Transverse colon (tissue), 4 donors: Measurements from ENCODE around the gene EYS.

Source experiments
- EP300 ChIP-seq: sonication (generic); formaldehyde crosslinking; IDR thresholded peaks from one replicate; pipeline ENCODE4 v1.6.1; 2017; ENCODE audit warnings: antibody characterized with exemption, low read depth
- POLR2A ChIP-seq: fragments of 450-650 bp; IDR thresholded peaks from one replicate; pipeline ENCODE4 v1.6.1; 2016; ENCODE audit warnings: antibody characterized with exemption, mild to moderate bottlenecking, moderate library complexity
- POLR2AphosphoS5 ChIP-seq, 3 donors: sonication (generic); formaldehyde crosslinking; IDR thresholded peaks; one replicate each; pipeline ENCODE4 v1.6.1; 2016; ENCODE audit warnings: antibody characterized with exemption in 3 of 3
- TF ChIP-seq, protein P1 (sequence below), 5 experiments: fragments of 200-600 bp in 3 of 5; fragments of 450-650 bp in 2 of 5; sonication (generic) in 3 of 5; IDR thresholded peaks; 1 replicate in 2 of 5; 2 replicates in 3 of 5; pipeline ENCODE4 v1.5.1; 2016 to 2017; ENCODE audit warnings: antibody characterized with exemption in 5 of 5, inconsistent platforms in 3 of 5, mild to moderate bottlenecking in 2 of 5, moderate library complexity in 1 of 5

DNA sequence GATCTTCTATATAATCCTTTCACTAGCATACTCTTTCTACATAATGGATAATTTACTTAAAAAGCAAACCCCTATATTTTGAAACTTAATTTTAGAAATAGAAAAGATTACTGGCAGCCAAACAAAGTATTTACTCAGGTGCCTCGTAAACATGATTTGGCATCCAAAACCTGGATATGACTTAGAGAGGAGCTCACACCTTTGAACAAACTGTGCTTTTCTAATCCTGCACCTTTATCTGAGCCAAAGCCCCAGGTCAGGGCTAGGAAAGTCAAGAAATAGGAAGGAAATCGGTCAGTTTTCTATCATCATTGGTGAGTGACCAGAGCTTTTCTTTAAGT is 1900.5 kb downstream of the EYS start:
- no peak for TF ChIP-seq POLR2A
- TF ChIP-seq, protein P1, sequence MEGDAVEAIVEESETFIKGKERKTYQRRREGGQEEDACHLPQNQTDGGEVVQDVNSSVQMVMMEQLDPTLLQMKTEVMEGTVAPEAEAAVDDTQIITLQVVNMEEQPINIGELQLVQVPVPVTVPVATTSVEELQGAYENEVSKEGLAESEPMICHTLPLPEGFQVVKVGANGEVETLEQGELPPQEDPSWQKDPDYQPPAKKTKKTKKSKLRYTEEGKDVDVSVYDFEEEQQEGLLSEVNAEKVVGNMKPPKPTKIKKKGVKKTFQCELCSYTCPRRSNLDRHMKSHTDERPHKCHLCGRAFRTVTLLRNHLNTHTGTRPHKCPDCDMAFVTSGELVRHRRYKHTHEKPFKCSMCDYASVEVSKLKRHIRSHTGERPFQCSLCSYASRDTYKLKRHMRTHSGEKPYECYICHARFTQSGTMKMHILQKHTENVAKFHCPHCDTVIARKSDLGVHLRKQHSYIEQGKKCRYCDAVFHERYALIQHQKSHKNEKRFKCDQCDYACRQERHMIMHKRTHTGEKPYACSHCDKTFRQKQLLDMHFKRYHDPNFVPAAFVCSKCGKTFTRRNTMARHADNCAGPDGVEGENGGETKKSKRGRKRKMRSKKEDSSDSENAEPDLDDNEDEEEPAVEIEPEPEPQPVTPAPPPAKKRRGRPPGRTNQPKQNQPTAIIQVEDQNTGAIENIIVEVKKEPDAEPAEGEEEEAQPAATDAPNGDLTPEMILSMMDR (IDR thresholded peaks at IDR 0.05), result no peak
- no peak for TF ChIP-seq POLR2AphosphoS5 (IDR thresholded peaks at IDR 0.05)
- TF ChIP-seq EP300, result no peak
